HG02970 (cell line): Measurements from ENCODE around the gene HPCA.

Source experiments
- ATAC-seq: cut with Tn5 transposase; IDR thresholded peaks from one replicate; pipeline ENCODE4 v1.9.1; 2021; ENCODE audit warnings: mild to moderate bottlenecking, moderate library complexity, moderate number of reproducible peaks; ENCODE audit not compliant: unreplicated experiment, low FRiP score

Gene HPCA

GRCh38 chr1:32870615-32871363 is 15.5 kb upstream of the HPCA start, which contains the start of gene FNDC5:
Gene FNDC5 (minus strand): TSS chr1:32870912.
- no peak for ATAC-seq

- ATAC-seq, result no peak
These were observed 14.7 kb upstream of the HPCA start for GRCh38 chr1:32871364-32872191.

- no peak for ATAC-seq
These were observed 14.2 kb upstream of the HPCA start for GRCh38 chr1:32872192-32872460.

GRCh38 chr1:32873484-32873883 is 12.8 kb upstream of the HPCA start:
- no peak for ATAC-seq

GRCh38 chr1:32874860-32875752 is 11.2 kb upstream of the HPCA start:
- ATAC-seq, result no peak

GRCh38 chr1:32876341-32877210 is 9.7 kb upstream of the HPCA start:
- ATAC-seq, result no peak

GRCh38 chr1:32877211-32878110 is 8.8 kb upstream of the HPCA start:
- no peak for ATAC-seq

- ATAC-seq, result no peak
These were observed 8.1 kb upstream of the HPCA start for GRCh38 chr1:32878183-32878582.

- no peak for ATAC-seq
These were observed 7.7 kb upstream of the HPCA start for GRCh38 chr1:32878637-32879041.

GRCh38 chr1:32881291-32881690 is 5.0 kb upstream of the HPCA start:
- ATAC-seq, result no peak

- ATAC-seq, result no peak
These were observed 4.1 kb upstream of the HPCA start for GRCh38 chr1:32881871-32882850.

- ATAC-seq, result no peak
These were observed 2.8 kb upstream of the HPCA start for GRCh38 chr1:32883338-32884031.

GRCh38 chr1:32884032-32884372 is 2.3 kb upstream of the HPCA start:
- no peak for ATAC-seq

- ATAC-seq, result no peak
These were observed 1.6 kb upstream of the HPCA start for GRCh38 chr1:32884726-32885125.

- no peak for ATAC-seq
These were observed 651 bp upstream of the HPCA start for GRCh38 chr1:32885676-32886003.

- no peak for ATAC-seq
These were observed 630 bp downstream of the HPCA start for GRCh38 chr1:32886828-32887414.

GRCh38 chr1:32887623-32888022 is 1.3 kb downstream of the HPCA start:
- no peak for ATAC-seq
